ENCODE measurements around the gene GAL3ST1. TPM values are rescaled to one million over a fixed set of nuclear protein-coding genes. Genes with fewer than 3 reads are reported as not detected.
"Not testable (repeated sequence)": the region's sequence is repeated elsewhere in the genome, so short reads cannot be mapped to it uniquely, and the experiment has no call there.

Gene GAL3ST1
- under 1 TPM; 0.14 to 0.15 TPM for polyA plus RNA-seq

- H3K36me3 ChIP-seq (ENCODE audit: control insufficient read depth in 2 of 2, insufficient read depth in 2 of 2, low read length in 1 of 2): peaks cover 17 to 25% of the 10 kb centered on the region in 2 donors
- H3K4me1 ChIP-seq (ENCODE audit: control insufficient read depth in 2 of 2, insufficient read depth in 2 of 2, low read length in 1 of 2): peaks cover 2 to 14% of the 10 kb centered on the region in 2 donors
- no peaks in the 10 kb centered on the region for H3K27me3 ChIP-seq (ENCODE audit: control insufficient read depth in 1 of 2, insufficient read depth in 2 of 2, low read length in 2 of 2)
- no peak within 1 kb of the TSS for H3K4me3 ChIP-seq (ENCODE audit: low read depth in 1 of 2, low read length in 2 of 2)
- H3K9me3 ChIP-seq (ENCODE audit: control insufficient read depth in 2 of 2, insufficient read depth in 1 of 2, low read depth in 1 of 2, low read length in 1 of 2): no peaks in the 10 kb centered on the region
- no peak within 1 kb of the TSS for H3K27ac ChIP-seq (ENCODE audit: low read depth in 2 of 2, low read length in 1 of 2)
- 11 to 12% methylated on average over 60 to 75 of the region's 75 CpGs for WGBS, 2 donors
Observed at GRCh38 chr22:30574095-30574981, at the start of gene GAL3ST1. TSS of gene GAL3ST1 (minus strand) at chr22:30574665. CDS start at chr22:30557392, 17,273 bp downstream.

GRCh38 chr22:30619909-30620308, 45.4 kb upstream of the GAL3ST1 start:
- not testable (repeated sequence) for H3K27me3 ChIP-seq (ENCODE audit: control insufficient read depth in 1 of 2, insufficient read depth in 2 of 2, low read length in 2 of 2); H3K4me1 ChIP-seq (ENCODE audit: control insufficient read depth in 2 of 2, insufficient read depth in 2 of 2, low read length in 1 of 2); H3K27ac ChIP-seq (ENCODE audit: low read depth in 2 of 2, low read length in 1 of 2); H3K9me3 ChIP-seq (ENCODE audit: control insufficient read depth in 2 of 2, insufficient read depth in 1 of 2, low read depth in 1 of 2, low read length in 1 of 2); H3K4me3 ChIP-seq (ENCODE audit: low read depth in 1 of 2, low read length in 2 of 2); H3K36me3 ChIP-seq (ENCODE audit: control insufficient read depth in 2 of 2, insufficient read depth in 2 of 2, low read length in 1 of 2)
- WGBS, 2 donors: 92 to 93% methylated on average over 6 of the region's 6 CpGs

GRCh38 chr22:30617819-30618218, 43.4 kb upstream of the GAL3ST1 start:
- Histone ChIP-seq H3K27ac (ENCODE audit: low read depth in 2 of 2, low read length in 1 of 2) (no peak overlapping the region), H3K36me3 (ENCODE audit: control insufficient read depth in 2 of 2, insufficient read depth in 2 of 2, low read length in 1 of 2) (peaks cover 0 to 2% of the 10 kb centered on the region in 2 donors), H3K9me3 (ENCODE audit: control insufficient read depth in 2 of 2, insufficient read depth in 1 of 2, low read depth in 1 of 2, low read length in 1 of 2) (no peaks in the 10 kb centered on the region), H3K27me3 (ENCODE audit: control insufficient read depth in 1 of 2, insufficient read depth in 2 of 2, low read length in 2 of 2) (no peaks in the 10 kb centered on the region), H3K4me1 (ENCODE audit: control insufficient read depth in 2 of 2, insufficient read depth in 2 of 2, low read length in 1 of 2) (no peaks in the 10 kb centered on the region), H3K4me3 (ENCODE audit: low read depth in 1 of 2, low read length in 2 of 2) (no peak overlapping the region)
- 86 to 92% methylated on average over 6 of the region's 6 CpGs for WGBS, 2 donors

GRCh38 chr22:30615543-30615954, 41.1 kb upstream of the GAL3ST1 start:
- Histone ChIP-seq H3K27ac (ENCODE audit: low read depth in 2 of 2, low read length in 1 of 2) (no peak overlapping the region), H3K36me3 (ENCODE audit: control insufficient read depth in 2 of 2, insufficient read depth in 2 of 2, low read length in 1 of 2) (peaks cover 0 to 2% of the 10 kb centered on the region in 2 donors)
- 82 to 88% methylated on average over 7 of the region's 7 CpGs for WGBS, 2 donors

GRCh38 chr22:30614879-30615278, 40.4 kb upstream of the GAL3ST1 start:
- Histone ChIP-seq H3K9me3 (ENCODE audit: control insufficient read depth in 2 of 2, insufficient read depth in 1 of 2, low read depth in 1 of 2, low read length in 1 of 2) (no peaks in the 10 kb centered on the region), H3K27ac (ENCODE audit: low read depth in 2 of 2, low read length in 1 of 2) (no peak overlapping the region), H3K4me3 (ENCODE audit: low read depth in 1 of 2, low read length in 2 of 2) (no peak overlapping the region), H3K27me3 (ENCODE audit: control insufficient read depth in 1 of 2, insufficient read depth in 2 of 2, low read length in 2 of 2) (no peaks in the 10 kb centered on the region), H3K36me3 (ENCODE audit: control insufficient read depth in 2 of 2, insufficient read depth in 2 of 2, low read length in 1 of 2) (peaks cover 0 to 2% of the 10 kb centered on the region in 2 donors), H3K4me1 (ENCODE audit: control insufficient read depth in 2 of 2, insufficient read depth in 2 of 2, low read length in 1 of 2) (no peaks in the 10 kb centered on the region)

More at GRCh38 chr22:30615543-30615954, 41.1 kb upstream of the GAL3ST1 start:
- no peaks in the 10 kb centered on the region for H3K9me3 ChIP-seq (ENCODE audit: control insufficient read depth in 2 of 2, insufficient read depth in 1 of 2, low read depth in 1 of 2, low read length in 1 of 2)
- H3K4me3 ChIP-seq (ENCODE audit: low read depth in 1 of 2, low read length in 2 of 2): no peak overlapping the region
- no peaks in the 10 kb centered on the region for H3K4me1 ChIP-seq (ENCODE audit: control insufficient read depth in 2 of 2, insufficient read depth in 2 of 2, low read length in 1 of 2)
- H3K27me3 ChIP-seq (ENCODE audit: control insufficient read depth in 1 of 2, insufficient read depth in 2 of 2, low read length in 2 of 2): no peaks in the 10 kb centered on the region

- H3K4me3 ChIP-seq (ENCODE audit: low read depth in 1 of 2, low read length in 2 of 2): no peak overlapping the region
- H3K4me1 ChIP-seq (ENCODE audit: control insufficient read depth in 2 of 2, insufficient read depth in 2 of 2, low read length in 1 of 2): peaks cover 0 to 4% of the 10 kb centered on the region in 2 donors
- no peaks in the 10 kb centered on the region for H3K9me3 ChIP-seq (ENCODE audit: control insufficient read depth in 2 of 2, insufficient read depth in 1 of 2, low read depth in 1 of 2, low read length in 1 of 2)
- 91 to 95% methylated on average over 7 of the region's 7 CpGs for WGBS, 2 donors
- H3K27ac ChIP-seq (ENCODE audit: low read depth in 2 of 2, low read length in 1 of 2): no peak overlapping the region
- no peaks in the 10 kb centered on the region for H3K27me3 ChIP-seq (ENCODE audit: control insufficient read depth in 1 of 2, insufficient read depth in 2 of 2, low read length in 2 of 2)
- H3K36me3 ChIP-seq (ENCODE audit: control insufficient read depth in 2 of 2, insufficient read depth in 2 of 2, low read length in 1 of 2): peaks cover 0 to 2% of the 10 kb centered on the region in 2 donors
Observed at GRCh38 chr22:30614268-30614667, 39.8 kb upstream of the GAL3ST1 start.

- H3K27me3 ChIP-seq (ENCODE audit: control insufficient read depth in 1 of 2, insufficient read depth in 2 of 2, low read length in 2 of 2): no peaks in the 10 kb centered on the region
- H3K9me3 ChIP-seq (ENCODE audit: control insufficient read depth in 2 of 2, insufficient read depth in 1 of 2, low read depth in 1 of 2, low read length in 1 of 2): no peaks in the 10 kb centered on the region
- peaks cover 0 to 2% of the 10 kb centered on the region in 2 donors for H3K36me3 ChIP-seq (ENCODE audit: control insufficient read depth in 2 of 2, insufficient read depth in 2 of 2, low read length in 1 of 2)
- no peak overlapping the region for H3K4me3 ChIP-seq (ENCODE audit: low read depth in 1 of 2, low read length in 2 of 2)
- peaks cover 0 to 6% of the 10 kb centered on the region in 2 donors for H3K4me1 ChIP-seq (ENCODE audit: control insufficient read depth in 2 of 2, insufficient read depth in 2 of 2, low read length in 1 of 2)
- H3K27ac ChIP-seq (ENCODE audit: low read depth in 2 of 2, low read length in 1 of 2): no peak overlapping the region
- 92 to 93% methylated on average over 8 of the region's 8 CpGs for WGBS, 2 donors
Observed at GRCh38 chr22:30612789-30613188, 38.3 kb upstream of the GAL3ST1 start.

- no peaks in the 10 kb centered on the region for H3K9me3 ChIP-seq (ENCODE audit: control insufficient read depth in 2 of 2, insufficient read depth in 1 of 2, low read depth in 1 of 2, low read length in 1 of 2)
- 88 to 94% methylated on average over 3 of the region's 3 CpGs for WGBS, 2 donors
- H3K36me3 ChIP-seq (ENCODE audit: control insufficient read depth in 2 of 2, insufficient read depth in 2 of 2, low read length in 1 of 2): peaks cover 0 to 2% of the 10 kb centered on the region in 2 donors
- H3K27me3 ChIP-seq (ENCODE audit: control insufficient read depth in 1 of 2, insufficient read depth in 2 of 2, low read length in 2 of 2): no peaks in the 10 kb centered on the region
- H3K4me3 ChIP-seq (ENCODE audit: low read depth in 1 of 2, low read length in 2 of 2): no peak overlapping the region
- H3K27ac ChIP-seq (ENCODE audit: low read depth in 2 of 2, low read length in 1 of 2): no peak overlapping the region
- H3K4me1 ChIP-seq (ENCODE audit: control insufficient read depth in 2 of 2, insufficient read depth in 2 of 2, low read length in 1 of 2): peaks cover 3 to 8% of the 10 kb centered on the region in 2 donors
Observed at GRCh38 chr22:30611197-30611596, 36.7 kb upstream of the GAL3ST1 start.

GRCh38 chr22:30610299-30610698, 35.8 kb upstream of the GAL3ST1 start:
- H3K9me3 ChIP-seq (ENCODE audit: control insufficient read depth in 2 of 2, insufficient read depth in 1 of 2, low read depth in 1 of 2, low read length in 1 of 2): no peaks in the 10 kb centered on the region
- WGBS, 2 donors: 73 to 77% methylated on average over 7 of the region's 7 CpGs
- no peaks in the 10 kb centered on the region for H3K27me3 ChIP-seq (ENCODE audit: control insufficient read depth in 1 of 2, insufficient read depth in 2 of 2, low read length in 2 of 2)
- peaks cover 3 to 8% of the 10 kb centered on the region in 2 donors for H3K4me1 ChIP-seq (ENCODE audit: control insufficient read depth in 2 of 2, insufficient read depth in 2 of 2, low read length in 1 of 2)
- no peak overlapping the region for H3K27ac ChIP-seq (ENCODE audit: low read depth in 2 of 2, low read length in 1 of 2)
- no peak overlapping the region for H3K4me3 ChIP-seq (ENCODE audit: low read depth in 1 of 2, low read length in 2 of 2)
- H3K36me3 ChIP-seq (ENCODE audit: control insufficient read depth in 2 of 2, insufficient read depth in 2 of 2, low read length in 1 of 2): peaks cover 0 to under 1% of the 10 kb centered on the region in 2 donors
